ENCODE measurements around the gene PHC3. TPM values are rescaled to one million over a fixed set of nuclear protein-coding genes. Genes with fewer than 3 reads are reported as not detected.

Gene PHC3
- total RNA-seq, 2 experiments from 2014 or later: 48.7 to 50.4 TPM

- no peaks in the 10 kb centered on the region for H3K9me3 Mint-ChIP-seq
- no peak overlapping the region for H3K4me3 Mint-ChIP-seq
- H3K27ac Mint-ChIP-seq: no peak overlapping the region
- CTCF ChIA-PET: interaction anchor here (0.6 to 0.7 kb wide), 2 partner anchors 44 to 361 kb away, joined by 5 to 6 read pairs; no protein-coding TSS in a partner anchor
- intact Hi-C loops (cut with micrococcal nuclease): no loop called here
- no peak for DNase-seq
- no peaks in the 10 kb centered on the region for H3K36me3 Mint-ChIP-seq (ENCODE audit: low read depth)
- H3K4me1 Mint-ChIP-seq (ENCODE audit: low read depth): peaks cover 21% of the 10 kb centered on the region
- H3K27me3 Mint-ChIP-seq (ENCODE audit: low read depth): no peaks in the 10 kb centered on the region
Measured at GRCh38 chr3:170049146-170050000, 132.2 kb downstream of the PHC3 start.

DNA sequence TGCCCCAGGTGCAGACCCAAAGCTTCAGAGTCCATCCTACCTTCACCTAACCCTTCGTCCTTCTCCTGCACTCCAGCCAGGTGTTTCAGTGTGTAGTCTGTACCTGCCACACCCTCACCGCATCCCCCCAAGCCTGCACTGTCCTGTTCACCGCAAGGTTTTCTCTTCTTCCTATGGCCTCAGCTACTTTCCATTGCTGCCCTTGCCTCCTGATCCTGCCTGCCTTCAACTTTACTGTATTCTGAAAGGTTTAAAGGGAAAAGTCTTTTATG lies 134.5 kb downstream of the PHC3 start:
- Mint-ChIP-seq H3K9me3 (no peaks in the 10 kb centered on the region), H3K36me3 (ENCODE audit: low read depth) (no peaks in the 10 kb centered on the region), H3K4me3 (no peak overlapping the region), H3K27ac (no peak overlapping the region), H3K4me1 (ENCODE audit: low read depth) (peaks cover 17% of the 10 kb centered on the region), H3K27me3 (ENCODE audit: low read depth) (no peaks in the 10 kb centered on the region)
- DNase-seq: no peak
- CTCF ChIA-PET: interaction anchor here (0.6 kb wide), 1 partner anchor 117 kb away, joined by 3 read pairs; no protein-coding TSS in a partner anchor
- intact Hi-C loops (cut with micrococcal nuclease): no loop called here

- Mint-ChIP-seq H3K4me3 (no peak overlapping the region), H3K27me3 (ENCODE audit: low read depth) (no peaks in the 10 kb centered on the region), H3K4me1 (ENCODE audit: low read depth) (peaks cover 19% of the 10 kb centered on the region), H3K36me3 (ENCODE audit: low read depth) (no peaks in the 10 kb centered on the region), H3K27ac (no peak overlapping the region), H3K9me3 (no peaks in the 10 kb centered on the region)
- intact Hi-C loops (cut with micrococcal nuclease): no loop called here
- CTCF ChIA-PET: interaction anchor here (0.6 kb wide), 1 partner anchor 118 kb away, joined by 3 read pairs; no protein-coding TSS in a partner anchor
- no peak for DNase-seq
Measured at GRCh38 chr3:170046269-170047132, 135.0 kb downstream of the PHC3 start.

DNA sequence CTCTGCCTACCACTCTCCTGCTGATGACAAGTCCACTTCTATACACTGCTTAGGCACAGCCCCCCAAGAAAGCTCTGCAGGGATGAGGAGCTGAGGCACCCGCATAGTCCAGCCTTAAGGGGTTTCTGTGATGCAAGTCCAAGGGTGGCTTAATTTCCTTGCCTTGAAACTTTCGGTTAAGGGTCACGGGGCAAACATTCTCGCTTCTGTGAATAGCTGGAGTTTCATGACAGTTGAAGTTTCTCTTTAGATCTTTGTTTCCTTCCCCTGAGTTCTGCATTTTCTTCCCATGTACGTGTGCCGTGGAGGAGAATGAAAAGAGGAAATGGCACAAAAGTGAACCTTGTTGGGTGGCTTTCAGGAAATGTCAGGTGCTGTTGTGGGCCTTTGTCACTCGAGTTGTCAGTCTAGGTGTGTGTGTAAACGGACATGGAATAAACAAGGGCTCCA lies 136.7 kb downstream of the PHC3 start:
- intact Hi-C loops (cut with micrococcal nuclease): no loop called here
- CTCF ChIA-PET: interaction anchor here (0.6 to 1.4 kb wide), 2 partner anchors 9 to 281 kb away, joined by 4 to 9 read pairs; no protein-coding TSS in a partner anchor
- H3K4me3 Mint-ChIP-seq: peak overlapping the region; percentile 37
- H3K9me3 Mint-ChIP-seq: no peaks in the 10 kb centered on the region
- H3K4me1 Mint-ChIP-seq (ENCODE audit: low read depth): peaks cover 21% of the 10 kb centered on the region
- DNase-seq: no peak
- H3K27me3 Mint-ChIP-seq (ENCODE audit: low read depth): no peaks in the 10 kb centered on the region
- H3K36me3 Mint-ChIP-seq (ENCODE audit: low read depth): no peaks in the 10 kb centered on the region
- H3K27ac Mint-ChIP-seq: peak overlapping the region; percentile 80

DNA sequence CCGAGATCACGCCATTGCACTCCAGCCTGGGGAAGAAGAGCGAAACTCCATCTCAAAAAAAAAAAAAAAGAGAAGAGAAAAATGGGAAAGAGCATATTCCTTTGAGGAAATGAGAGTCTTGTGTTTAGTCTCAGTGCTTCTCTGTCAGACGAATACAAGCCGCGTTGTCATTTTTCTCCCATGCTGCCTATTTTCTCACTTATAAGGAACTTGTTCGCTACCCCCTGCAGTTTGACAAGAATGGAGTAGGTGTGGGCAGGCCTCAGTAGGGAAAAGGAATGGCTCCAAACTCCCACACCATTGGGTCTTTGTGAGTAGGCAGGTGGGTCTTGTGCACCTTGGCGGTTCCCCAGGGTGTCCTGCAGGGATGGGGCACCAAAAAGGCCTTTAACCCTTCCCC lies 137.3 kb downstream of the PHC3 start:
- Mint-ChIP-seq H3K4me1 (ENCODE audit: low read depth) (peaks cover 22% of the 10 kb centered on the region), H3K9me3 (no peaks in the 10 kb centered on the region), H3K36me3 (ENCODE audit: low read depth) (no peaks in the 10 kb centered on the region), H3K27me3 (ENCODE audit: low read depth) (no peaks in the 10 kb centered on the region), H3K27ac (no peak overlapping the region), H3K4me3 (no peak overlapping the region)
- intact Hi-C loops (cut with micrococcal nuclease): no loop called here
- CTCF ChIA-PET: interaction anchor here (1.4 to 2.5 kb wide), 2 partner anchors 9 to 10 kb away, joined by 9 to 18 read pairs; no protein-coding TSS in a partner anchor
- DNase-seq: no peak

DNA sequence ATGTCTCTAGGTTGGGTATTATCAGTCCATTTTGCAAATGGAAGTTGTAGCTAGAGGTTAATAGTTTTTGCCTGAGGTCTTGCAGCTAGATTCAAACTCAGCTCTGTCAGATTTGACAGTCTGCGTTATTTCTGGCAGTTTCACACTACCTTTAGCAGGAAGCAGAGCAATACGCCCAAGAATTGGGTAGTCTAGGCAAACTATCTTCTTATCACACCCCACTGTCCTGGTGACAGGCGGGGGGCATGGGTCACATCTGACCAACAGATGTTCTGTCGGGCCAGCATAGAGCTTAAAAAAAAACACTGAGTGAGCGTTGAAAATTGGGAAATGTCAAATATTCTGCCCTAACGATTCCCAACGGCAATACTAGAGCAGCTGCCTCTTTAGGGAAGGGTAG lies 138.0 kb downstream of the PHC3 start:
- no peaks in the 10 kb centered on the region for H3K9me3 Mint-ChIP-seq
- no peak overlapping the region for H3K27ac Mint-ChIP-seq
- H3K36me3 Mint-ChIP-seq (ENCODE audit: low read depth): no peaks in the 10 kb centered on the region
- H3K27me3 Mint-ChIP-seq (ENCODE audit: low read depth): no peaks in the 10 kb centered on the region
- CTCF ChIA-PET: interaction anchor here (2.5 kb wide), 1 partner anchor 10 kb away, joined by 18 read pairs; no protein-coding TSS in a partner anchor
- H3K4me3 Mint-ChIP-seq: no peak overlapping the region
- intact Hi-C loops (cut with micrococcal nuclease): no loop called here
- DNase-seq: no peak
- H3K4me1 Mint-ChIP-seq (ENCODE audit: low read depth): peaks cover 24% of the 10 kb centered on the region

DNA sequence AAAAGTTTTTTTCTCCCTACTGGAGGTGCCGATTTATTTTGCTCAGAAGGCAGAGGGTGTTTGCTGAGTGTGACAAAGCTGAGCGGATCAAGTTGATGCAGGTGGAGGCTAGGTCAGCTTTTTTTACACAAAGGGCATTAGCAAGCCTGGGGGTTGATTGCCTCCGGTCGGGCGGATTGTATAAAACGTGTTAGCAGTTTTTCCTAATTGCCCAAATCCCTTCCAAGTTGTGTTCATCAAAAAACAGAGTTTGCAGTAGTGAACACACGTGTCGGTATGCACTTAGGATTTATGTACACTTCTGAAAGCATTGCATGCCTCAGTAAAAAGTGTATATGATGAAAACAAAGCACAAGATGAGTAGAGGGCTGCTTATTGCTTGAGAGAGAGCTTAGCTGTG lies 141.1 kb downstream of the PHC3 start:
- CTCF ChIA-PET: interaction anchor here (0.6 to 2.1 kb wide), 5 partner anchors 13 to 278 kb away, joined by 3 to 5 read pairs (median 3); no protein-coding TSS in a partner anchor
- intact Hi-C loops (cut with micrococcal nuclease): no loop called here
- Mint-ChIP-seq H3K4me1 (ENCODE audit: low read depth) (peaks cover 17% of the 10 kb centered on the region), H3K27ac (no peak overlapping the region), H3K27me3 (ENCODE audit: low read depth) (no peaks in the 10 kb centered on the region), H3K36me3 (ENCODE audit: low read depth) (no peaks in the 10 kb centered on the region), H3K4me3 (no peak overlapping the region), H3K9me3 (no peaks in the 10 kb centered on the region)
- DNase-seq: no peak

GRCh38 chr3:170038434-170039110 lies 143.0 kb downstream of the PHC3 start:
- H3K27me3 Mint-ChIP-seq (ENCODE audit: low read depth): no peaks in the 10 kb centered on the region
- intact Hi-C loops (cut with micrococcal nuclease): loop anchor here (1.0 to 5.0 kb wide), 4 partner anchors 143 to 774 kb away; partner anchors contain the start of gene PHC3
- CTCF ChIA-PET: interaction anchor here (0.8 to 2.1 kb wide), 5 partner anchors 14 to 71 kb away, joined by 4 to 8 read pairs (median 5); no protein-coding TSS in a partner anchor
- no peak overlapping the region for H3K27ac Mint-ChIP-seq
- H3K4me1 Mint-ChIP-seq (ENCODE audit: low read depth): peaks cover 16% of the 10 kb centered on the region
- DNase-seq: peak; percentile 48
- no peaks in the 10 kb centered on the region for H3K9me3 Mint-ChIP-seq
- peak overlapping the region; percentile 84 for H3K4me3 Mint-ChIP-seq
- H3K36me3 Mint-ChIP-seq (ENCODE audit: low read depth): no peaks in the 10 kb centered on the region

Other genes with a start within 250 kb of the PHC3 start
- 10 to 100 TPM; 60.0 to 73.3 TPM for gene SEC62, start 214.9 kb downstream of the PHC3 start, total RNA-seq
- gene GPR160, start 143.7 kb downstream of the PHC3 start, total RNA-seq: 10 to 100 TPM; 10.3 TPM
- gene PRKCI, start 40.7 kb upstream of the PHC3 start, total RNA-seq: 10 to 100 TPM; 20.8 to 23.0 TPM
- 10 to 100 TPM; 16.3 to 17.5 TPM for gene SKIL, start 176.0 kb upstream of the PHC3 start, total RNA-seq
- gene CLDN11, start 237.1 kb upstream of the PHC3 start, total RNA-seq: not detected